Cardiac muscle cell (in vitro differentiated cells and primary cell): ENCODE results near the gene DUSP3. TPM values are rescaled to one million over a fixed set of nuclear protein-coding genes. Genes with fewer than 3 reads are reported as not detected.

ENCODE experiments used
- DNase-seq, 2 donors: peaks; one replicate each; pipeline versions ENCODE4 v3.0.0 to v3.0.0-alpha.2; 2010 to 2017; ENCODE audit warnings: low read depth in 1 of 2, low spot score in 1 of 2
- H3K27ac ChIP-seq: fragments of 200-600 bp; sonication (generic); 2 replicates; pipeline ENCODE4 v1.5.1; 2016
- H3K27me3 ChIP-seq: fragments of 200-600 bp; sonication (generic); 2 replicates; pipeline ENCODE4 v1.6.0; 2016; ENCODE audit warnings: control low read depth
- H3K36me3 ChIP-seq: fragments of 200-600 bp; sonication (generic); 2 replicates; pipeline ENCODE4 v1.5.1; 2016; ENCODE audit warnings: control low read depth
- H3K4me1 ChIP-seq: fragments of 200-600 bp; sonication (generic); 2 replicates; pipeline ENCODE4 v1.8.1; 2017; ENCODE audit warnings: low read depth, mild to moderate bottlenecking, mixed run types
- H3K4me3 ChIP-seq: fragments of 200-600 bp; sonication (generic); 2 replicates; pipeline ENCODE4 v1.5.1; 2016; ENCODE audit warnings: mild to moderate bottlenecking
- H3K9me3 ChIP-seq: fragments of 200-600 bp; sonication (generic); 2 replicates; pipeline ENCODE4 v1.5.1; 2017; ENCODE audit warnings: low read depth, mild to moderate bottlenecking, control low read depth
- CTCF ChIP-seq: IDR thresholded peaks from 2 replicates; pipeline ENCODE4 v1.5.1; 2012; ENCODE audit warnings: low read depth, mild to moderate bottlenecking, low read length
- polyA plus RNA-seq: library from polyadenylated mRNA; unstranded; fragments of >200 nt; fragmentation: Nextera tagmentation; extraction: Ambion mirVana; gene quantifications from 2 replicates; pipeline ENCODE4 v1.2.1, GENCODE V29; 2016
- total RNA-seq: library from RNA; depleted of rRNA; stranded (reverse); fragments of >200 nt; gene quantifications from 2 replicates; pipeline ENCODE4 v1.2.3, GENCODE V29; 2016

Gene DUSP3
- total and polyA plus RNA-seq, 2 experiments from 2014 or later: 58.7 to 66.2 TPM

GRCh38 chr17:43723697-43724359, 54.9 kb downstream of the DUSP3 start:
- Histone ChIP-seq H3K27ac (no peak overlapping the region), H3K36me3 (no peaks in the 10 kb centered on the region), H3K4me3 (no peak overlapping the region), H3K27me3 (no peaks in the 10 kb centered on the region), H3K9me3 (no peaks in the 10 kb centered on the region), H3K4me1 (no peaks in the 10 kb centered on the region)
- no peak for TF ChIP-seq CTCF
- peak in 1 of 2 donors; percentile 67 for DNase-seq

GRCh38 chr17:43722870-43723665, 55.7 kb downstream of the DUSP3 start:
- DNase-seq: no peak
- Histone ChIP-seq H3K27ac (no peak overlapping the region), H3K4me3 (no peak overlapping the region), H3K27me3 (no peaks in the 10 kb centered on the region), H3K9me3 (no peaks in the 10 kb centered on the region), H3K4me1 (peaks cover 6% of the 10 kb centered on the region), H3K36me3 (no peaks in the 10 kb centered on the region)
- TF ChIP-seq CTCF: no peak

- H3K4me1 ChIP-seq: peaks cover 9% of the 10 kb centered on the region
- no peak overlapping the region for H3K27ac ChIP-seq
- H3K27me3 ChIP-seq: no peaks in the 10 kb centered on the region
- H3K9me3 ChIP-seq: no peaks in the 10 kb centered on the region
- no peak for TF ChIP-seq CTCF
- H3K4me3 ChIP-seq: no peak overlapping the region
- no peaks in the 10 kb centered on the region for H3K36me3 ChIP-seq
- no peak for DNase-seq
These were observed 56.5 kb downstream of the DUSP3 start for GRCh38 chr17:43722269-43722619.

GRCh38 chr17:43721537-43722268, 57.1 kb downstream of the DUSP3 start:
- Histone ChIP-seq H3K4me1 (peaks cover 9% of the 10 kb centered on the region), H3K27ac (no peak overlapping the region), H3K27me3 (no peaks in the 10 kb centered on the region), H3K9me3 (no peaks in the 10 kb centered on the region), H3K36me3 (no peaks in the 10 kb centered on the region), H3K4me3 (no peak overlapping the region)
- DNase-seq: peak in 1 of 2 donors; percentile 29
- TF ChIP-seq CTCF: no peak

- Histone ChIP-seq H3K36me3 (no peaks in the 10 kb centered on the region), H3K27me3 (no peaks in the 10 kb centered on the region), H3K4me1 (peaks cover 9% of the 10 kb centered on the region), H3K9me3 (no peaks in the 10 kb centered on the region), H3K4me3 (peak overlapping the region; percentile 59), H3K27ac (no peak overlapping the region)
- DNase-seq: peak; percentile 70 to 81
- TF ChIP-seq CTCF: no peak
These were observed 58.3 kb downstream of the DUSP3 start for GRCh38 chr17:43720311-43721060.
